ENCODE measurements around the gene SPA17.

SPA17 gene

DNA sequence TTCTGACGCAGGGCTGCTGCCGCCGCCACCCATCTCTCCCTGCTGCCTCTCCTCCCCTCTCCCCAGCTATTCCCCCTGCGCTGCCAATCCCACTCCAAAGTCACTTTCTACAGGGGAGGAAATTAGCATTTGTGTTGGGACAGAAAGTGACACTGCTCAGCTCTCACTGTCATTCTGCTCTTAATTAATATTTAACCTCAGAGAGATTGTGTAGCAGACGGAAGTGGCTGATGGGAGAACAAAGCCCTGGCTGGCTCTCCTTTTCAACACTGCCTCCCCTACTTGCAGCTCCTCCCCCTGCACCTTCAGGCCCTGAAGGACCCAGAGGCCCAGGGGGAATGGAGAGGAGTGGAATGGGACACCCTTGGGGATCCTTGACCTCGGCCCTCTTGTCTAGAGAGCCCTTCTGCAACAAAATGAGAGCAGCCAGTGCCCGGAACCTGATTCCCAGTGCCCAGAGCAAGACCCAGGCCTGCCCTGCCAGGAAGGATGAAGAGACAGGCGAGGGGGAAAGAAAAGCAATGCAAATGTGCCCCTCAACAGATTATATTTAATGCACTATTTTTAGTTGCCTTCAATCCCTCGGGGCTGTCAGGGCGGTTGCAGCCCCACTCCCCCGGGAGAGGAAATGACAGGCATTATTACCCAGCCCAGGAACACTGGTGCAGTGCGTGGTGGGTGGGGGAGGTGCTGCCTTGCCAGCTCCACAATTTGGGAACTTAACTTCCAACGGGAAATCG, 51.4 kb downstream of the SPA17 start:
- no peak for DNase-seq (ENCODE audit: low spot score)

DNA sequence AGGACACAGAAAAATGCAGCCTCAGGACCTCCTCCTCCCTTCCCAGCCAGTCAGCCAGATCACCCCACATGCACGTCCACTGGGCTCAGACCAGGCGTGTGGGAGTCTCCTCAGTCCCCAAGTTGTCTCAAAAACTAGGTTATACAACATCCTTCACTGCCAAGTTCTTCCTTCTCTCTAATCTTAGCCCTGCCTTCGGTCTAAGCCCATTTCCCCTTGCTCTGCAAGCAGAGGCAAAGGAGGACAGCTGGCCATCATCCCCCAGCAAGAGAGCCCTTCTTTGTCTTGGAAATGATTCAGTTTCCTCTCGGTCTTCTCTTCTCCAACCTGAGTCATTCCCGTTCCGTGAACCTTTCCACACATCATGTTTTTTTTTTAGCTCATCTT, 52.0 kb downstream of the SPA17 start:
- DNase-seq (ENCODE audit: low spot score) = peak; percentile 34

DNA sequence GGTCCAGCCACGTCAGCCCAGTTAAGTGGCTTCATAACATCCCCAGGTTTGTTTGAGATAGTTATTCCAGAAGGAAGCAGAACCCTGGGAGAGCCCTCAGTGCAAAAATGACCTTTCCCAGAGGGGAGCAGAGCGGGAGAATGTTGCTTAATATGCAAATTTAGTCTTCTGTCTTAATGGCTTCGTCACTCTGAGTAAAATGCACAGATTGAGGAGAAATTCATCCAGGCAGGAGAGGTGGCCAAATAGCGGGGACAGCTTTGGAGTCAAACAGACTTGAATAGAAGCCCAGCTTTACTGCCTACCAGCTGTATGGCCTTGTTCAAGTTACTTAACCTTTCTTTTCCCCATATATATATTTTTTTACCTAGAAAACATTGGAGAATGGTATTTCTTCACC, 53.8 kb downstream of the SPA17 start:
- DNase-seq (ENCODE audit: low spot score) = no peak

DNA sequence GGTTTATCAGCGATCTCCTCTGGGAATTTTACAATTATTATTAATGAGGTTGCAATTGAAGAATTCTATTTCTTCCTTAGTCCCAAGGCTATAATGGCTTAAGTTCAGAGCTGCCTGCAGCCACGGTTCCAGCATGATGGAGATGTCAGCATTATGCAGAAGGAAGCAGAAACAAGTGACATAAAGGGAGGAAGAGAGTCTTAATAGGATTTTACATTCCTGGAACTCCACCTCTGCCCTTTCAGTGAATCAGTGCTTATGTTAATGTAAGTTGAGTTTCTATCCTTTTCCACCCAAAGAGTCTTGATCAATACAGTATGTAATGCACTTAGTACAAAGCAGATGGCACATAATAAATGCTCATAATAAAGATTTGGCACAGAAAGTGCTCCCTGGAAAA, 54.4 kb downstream of the SPA17 start:
- DNase-seq (ENCODE audit: low spot score) = no peak

DNA sequence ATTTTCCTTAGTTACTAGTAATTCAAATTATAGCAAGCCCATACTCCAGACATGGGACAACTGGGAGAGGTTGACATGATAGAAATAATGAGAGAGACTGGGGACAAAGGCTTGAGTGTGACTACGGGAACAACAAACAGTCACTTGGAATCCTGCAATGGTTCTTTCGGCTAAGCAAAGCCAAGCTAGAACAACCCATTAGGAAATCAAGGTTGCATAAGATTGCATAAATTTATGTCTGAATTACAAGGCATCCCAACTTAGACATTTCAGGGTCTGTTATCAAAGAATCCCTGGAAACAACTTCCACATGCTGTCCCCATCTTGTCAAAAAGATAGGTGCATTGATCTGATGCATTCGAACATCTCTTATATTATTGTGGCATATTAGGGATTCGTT, 55.9 kb downstream of the SPA17 start:
- DNase-seq (ENCODE audit: low spot score) = no peak

DNA sequence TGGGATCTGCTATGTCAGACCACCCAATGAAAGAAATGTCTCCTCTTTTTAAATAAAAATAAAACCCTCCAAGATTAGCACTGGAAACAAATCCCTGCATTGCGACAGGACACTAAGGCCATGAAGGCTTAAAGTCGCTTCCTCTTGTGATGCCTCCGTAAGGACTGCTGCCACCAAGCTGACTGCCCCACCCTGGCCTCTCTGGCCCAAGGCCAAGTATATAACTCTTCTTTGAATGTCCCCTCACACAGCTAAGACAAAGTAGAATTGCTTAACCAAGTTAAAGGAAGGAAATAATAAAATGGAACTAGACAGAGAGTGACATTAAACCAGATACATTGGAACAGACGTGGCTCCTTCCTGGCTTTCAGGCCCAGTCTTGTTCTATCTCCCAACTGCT, 58.5 kb downstream of the SPA17 start:
- DNase-seq (ENCODE audit: low spot score) = no peak

DNA sequence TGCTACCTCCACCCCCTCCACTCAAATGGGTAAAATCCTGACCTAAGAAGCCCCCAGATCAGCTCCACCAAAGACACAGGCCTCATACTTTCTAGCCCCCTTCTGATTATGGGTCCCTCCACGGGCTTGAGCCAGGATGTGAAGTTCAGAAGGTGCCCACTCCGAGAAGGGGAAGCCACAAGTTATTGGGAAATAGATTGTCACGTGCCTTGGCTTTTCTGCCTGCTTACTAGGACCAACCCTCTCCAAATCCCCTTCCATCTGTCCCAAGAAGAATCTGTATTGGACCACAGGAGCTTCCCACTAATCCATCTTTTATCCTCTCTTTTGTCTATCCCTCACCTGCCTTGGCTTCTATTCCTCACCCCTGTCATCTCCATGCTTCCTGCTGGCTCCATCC, 63.0 kb downstream of the SPA17 start:
- DNase-seq (ENCODE audit: low spot score) = no peak

DNA sequence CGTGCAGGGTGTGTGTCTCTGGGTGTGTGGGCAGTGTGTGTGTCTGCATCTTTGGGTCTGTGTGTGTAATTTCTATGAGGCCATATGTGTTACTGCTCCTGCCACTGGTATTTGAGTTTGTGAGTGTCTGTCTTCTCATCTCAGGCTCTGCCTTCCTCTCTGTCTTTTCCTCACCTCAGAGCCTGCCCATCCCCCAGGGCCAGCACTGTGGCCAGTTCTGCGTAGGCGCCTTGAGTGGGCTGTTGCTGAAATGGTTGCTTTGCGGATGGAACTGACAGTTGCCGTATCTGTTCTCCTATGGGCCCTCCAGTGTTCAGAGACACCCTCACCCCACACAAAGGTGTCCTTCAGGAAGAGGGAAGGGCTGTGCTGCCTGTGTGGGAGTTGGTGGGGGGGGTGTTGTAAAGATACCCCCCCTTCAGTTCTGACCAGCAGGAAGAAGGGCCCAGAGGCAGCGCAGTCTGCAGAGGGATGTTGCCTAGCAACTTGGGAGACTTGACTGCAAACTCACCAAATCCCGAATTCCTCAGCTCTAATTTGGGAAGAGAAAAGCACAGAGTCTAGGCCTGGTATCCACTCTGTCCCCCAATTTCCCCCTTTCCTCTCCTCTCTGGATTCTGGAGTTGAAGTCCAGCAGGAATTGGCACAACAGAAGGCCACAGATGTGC, 64.1 kb downstream of the SPA17 start:
- DNase-seq (ENCODE audit: low spot score) = no peak

DNA sequence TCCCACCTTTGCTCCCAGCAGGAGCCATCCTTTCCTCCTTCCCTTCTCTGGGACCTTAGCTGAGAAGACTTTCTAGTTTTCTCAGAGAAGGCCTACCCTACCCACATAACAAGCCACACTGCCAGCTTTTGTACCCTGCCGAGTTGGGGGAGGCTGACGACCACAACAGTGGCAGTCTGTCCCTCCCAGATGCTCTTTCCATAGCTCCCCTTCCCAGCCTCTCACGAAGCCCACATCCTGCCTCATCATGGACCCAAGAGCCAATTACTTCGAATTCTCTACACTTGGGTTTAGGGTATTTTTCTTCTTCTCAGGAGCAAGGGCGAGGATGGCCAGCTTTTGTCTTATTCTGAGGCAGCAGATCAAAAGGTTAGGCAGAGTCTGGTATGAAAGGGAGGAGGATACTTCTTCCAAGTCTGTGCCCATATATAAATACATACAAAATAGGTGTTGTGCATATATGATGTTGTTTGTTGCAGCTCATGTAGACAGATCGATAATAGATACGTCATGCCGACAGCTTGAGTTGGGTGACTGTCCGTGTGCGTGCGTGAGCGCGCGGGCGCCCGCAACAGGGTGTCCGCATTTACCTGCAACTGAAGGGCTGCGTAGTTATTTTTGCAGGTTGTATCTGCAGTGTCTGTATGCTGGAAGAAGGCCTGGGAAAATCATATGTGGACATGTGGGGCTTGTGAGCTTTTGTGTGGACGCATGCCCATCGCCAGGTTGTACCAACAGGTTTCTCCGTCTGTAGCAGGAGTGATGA, 65.2 kb downstream of the SPA17 start:
- no peak for DNase-seq (ENCODE audit: low spot score)

DNA sequence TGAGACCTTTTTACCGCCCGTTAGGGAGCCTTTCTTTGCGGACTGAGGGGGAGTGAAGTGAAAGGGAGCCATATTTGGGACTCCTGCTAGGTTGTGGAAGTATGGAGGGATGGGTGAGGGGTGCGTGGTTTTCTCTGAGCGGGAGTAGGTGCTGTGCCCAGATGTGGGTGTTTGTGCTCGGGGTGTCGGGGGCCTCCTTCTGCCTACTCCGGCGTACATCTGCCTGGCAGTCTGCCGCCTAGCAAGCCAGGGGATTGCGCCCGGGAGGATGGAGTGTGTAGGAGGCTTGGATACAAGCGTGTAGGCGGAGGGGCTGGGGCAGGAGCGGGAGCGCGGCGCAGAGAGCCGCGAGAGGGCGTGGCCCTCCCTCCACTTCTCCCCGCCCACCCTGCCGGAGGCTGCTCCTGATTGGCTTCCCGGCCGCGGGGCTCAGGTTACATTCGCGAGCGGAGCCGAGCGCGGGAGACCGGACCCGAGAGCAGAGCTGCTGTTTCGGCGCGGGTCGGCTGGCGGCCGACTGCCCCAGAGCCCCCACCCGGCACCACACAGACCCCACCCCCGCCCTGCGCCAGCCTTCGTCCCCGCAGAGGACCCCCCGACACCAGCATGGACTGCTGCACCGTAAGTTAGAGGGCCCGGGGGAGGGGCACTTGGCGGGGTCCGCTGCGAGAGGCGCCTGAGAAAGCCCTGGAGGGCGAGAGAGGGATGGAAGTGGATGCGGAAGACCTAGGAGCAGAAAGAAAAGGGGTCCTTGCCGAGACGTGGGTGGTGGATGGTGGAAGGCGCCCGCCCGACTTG, 66.0 kb downstream of the SPA17 start, which contains the start of gene NRGN:
NRGN (plus strand) TSS at position 464 of the 798 bp plus-strand sequence; CDS start at position 607, 143 bp downstream.
- peak; percentile 97 for DNase-seq (ENCODE audit: low spot score)

DNA sequence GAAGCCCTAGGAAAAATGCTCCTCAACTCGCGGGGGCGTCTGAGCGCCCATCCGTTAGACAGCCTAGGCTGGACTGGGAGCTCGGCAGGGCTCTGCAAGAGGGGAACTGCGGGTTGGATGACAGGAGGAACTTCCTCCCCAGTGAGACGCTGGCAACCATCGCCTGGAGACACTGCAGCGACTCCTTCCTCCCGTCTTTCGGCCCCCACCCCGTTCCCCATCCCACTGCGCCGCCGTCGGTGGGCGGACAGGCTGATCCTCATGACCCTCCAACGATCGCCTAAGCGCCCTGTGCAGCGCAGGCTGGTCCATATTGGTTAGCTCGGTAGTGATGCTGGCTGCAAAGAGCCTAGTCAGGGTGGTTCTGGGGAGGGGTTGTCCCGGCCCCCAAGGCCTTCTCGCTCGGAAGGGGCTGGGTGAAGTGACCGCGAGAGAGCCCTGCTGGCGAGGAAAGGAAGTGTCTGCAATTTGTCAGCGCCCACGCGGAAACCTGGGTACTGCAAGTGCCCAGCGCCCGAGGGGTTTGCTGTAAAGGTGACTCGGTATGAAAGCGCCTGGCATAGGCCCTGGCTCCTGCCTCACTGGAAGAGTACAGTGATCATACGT, 66.7 kb downstream of the SPA17 start:
- DNase-seq (ENCODE audit: low spot score) = no peak

DNA sequence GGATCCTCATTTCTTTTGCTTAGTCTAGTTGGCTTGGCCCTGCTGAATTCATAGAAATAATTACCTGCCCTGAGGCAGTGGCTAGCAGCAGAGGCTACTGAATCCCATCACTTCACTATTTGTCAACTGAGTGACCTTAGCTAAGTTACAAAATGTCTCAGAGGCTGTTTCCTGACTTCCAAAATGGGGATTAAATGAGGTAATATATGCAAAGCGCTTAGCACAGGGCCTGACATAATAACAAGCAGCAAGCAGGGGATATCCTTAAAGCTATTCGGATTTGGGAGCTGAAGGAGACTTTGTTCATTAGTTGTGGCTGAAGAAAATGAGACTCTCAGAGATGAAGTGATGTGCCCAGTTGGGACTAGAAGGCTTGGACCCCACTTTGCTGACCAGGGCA, 68.9 kb downstream of the SPA17 start:
- no peak for DNase-seq (ENCODE audit: low spot score)

DNA sequence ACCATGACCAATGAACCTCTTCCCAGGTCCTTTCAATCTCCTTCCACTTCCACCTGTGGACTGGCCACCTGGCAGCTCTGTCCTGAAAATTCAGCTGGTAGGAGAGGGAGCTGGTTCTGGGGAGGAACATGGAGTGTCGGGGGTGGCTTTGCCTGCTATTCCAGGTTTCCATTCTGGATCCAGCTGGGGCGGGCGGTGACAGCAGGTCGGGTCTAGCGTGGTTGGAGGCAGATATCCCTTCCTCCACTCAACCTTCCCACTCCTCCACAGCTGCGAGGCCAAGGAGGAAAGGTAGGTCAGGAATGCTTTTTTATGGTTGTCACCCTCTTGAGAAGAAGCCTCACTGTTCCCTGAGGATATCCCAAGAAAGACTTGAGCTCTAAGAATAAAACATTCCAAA, 69.3 kb downstream of the SPA17 start:
- no peak for DNase-seq (ENCODE audit: low spot score)

DNA sequence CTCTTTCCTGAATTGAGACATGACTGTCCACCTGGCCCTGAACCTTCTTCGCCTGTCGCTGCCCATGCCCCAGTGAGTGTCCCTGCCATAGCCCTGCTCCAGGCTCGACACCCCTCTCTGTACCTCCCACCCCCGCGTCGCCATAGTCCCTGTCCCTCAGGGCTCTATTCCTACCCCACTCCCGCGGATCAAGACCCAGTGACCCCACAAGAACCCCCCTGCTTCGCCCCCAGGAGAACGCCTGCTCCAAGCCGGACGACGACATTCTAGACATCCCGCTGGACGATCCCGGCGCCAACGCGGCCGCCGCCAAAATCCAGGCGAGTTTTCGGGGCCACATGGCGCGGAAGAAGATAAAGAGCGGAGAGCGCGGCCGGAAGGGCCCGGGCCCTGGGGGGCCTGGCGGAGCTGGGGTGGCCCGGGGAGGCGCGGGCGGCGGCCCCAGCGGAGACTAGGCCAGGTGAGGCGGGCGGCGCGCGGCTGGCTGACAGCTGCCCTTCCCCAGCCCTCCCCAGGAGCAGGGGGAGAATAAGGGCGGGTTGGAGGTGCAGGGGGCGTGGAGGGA, 71.6 kb downstream of the SPA17 start:
- no peak for DNase-seq (ENCODE audit: low spot score)

DNA sequence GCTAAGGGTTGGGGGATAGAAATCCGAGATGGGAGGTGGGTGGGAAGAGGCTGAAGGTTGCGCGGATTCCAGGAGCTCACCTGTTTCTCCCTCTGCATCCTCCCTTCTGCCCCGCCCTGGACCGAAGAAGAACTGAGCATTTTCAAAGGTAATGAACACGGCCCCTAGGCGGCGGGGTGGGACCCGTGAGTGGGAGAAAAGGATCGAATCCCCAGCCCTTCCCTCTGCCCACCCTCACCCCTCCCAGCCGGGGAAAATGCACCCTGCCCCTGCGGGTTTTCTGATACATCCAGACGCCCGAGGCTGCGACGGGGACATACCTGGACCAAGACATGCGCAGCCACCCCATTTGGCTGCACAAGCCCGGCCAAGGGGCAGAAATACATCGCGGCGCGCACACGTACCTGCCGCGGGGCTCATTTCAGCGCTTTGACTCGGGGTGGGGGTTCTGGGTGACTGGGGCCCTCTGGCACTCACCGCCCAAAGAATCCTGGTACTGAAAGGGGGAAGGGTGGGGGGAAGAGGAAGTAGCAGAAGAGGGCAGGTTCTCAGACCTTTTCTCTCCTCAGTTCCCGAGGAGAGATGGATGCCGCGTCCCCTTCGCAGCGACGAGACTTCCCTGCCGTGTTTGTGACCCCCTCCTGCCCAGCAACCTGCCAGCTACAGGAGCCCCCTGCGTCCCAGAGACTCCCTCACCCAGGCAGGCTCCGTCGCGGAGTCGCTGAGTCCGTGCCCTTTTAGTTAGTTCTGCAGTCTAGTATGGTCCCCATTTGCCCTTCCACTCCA, 72.3 kb downstream of the SPA17 start:
- no peak for DNase-seq (ENCODE audit: low spot score)

DNA sequence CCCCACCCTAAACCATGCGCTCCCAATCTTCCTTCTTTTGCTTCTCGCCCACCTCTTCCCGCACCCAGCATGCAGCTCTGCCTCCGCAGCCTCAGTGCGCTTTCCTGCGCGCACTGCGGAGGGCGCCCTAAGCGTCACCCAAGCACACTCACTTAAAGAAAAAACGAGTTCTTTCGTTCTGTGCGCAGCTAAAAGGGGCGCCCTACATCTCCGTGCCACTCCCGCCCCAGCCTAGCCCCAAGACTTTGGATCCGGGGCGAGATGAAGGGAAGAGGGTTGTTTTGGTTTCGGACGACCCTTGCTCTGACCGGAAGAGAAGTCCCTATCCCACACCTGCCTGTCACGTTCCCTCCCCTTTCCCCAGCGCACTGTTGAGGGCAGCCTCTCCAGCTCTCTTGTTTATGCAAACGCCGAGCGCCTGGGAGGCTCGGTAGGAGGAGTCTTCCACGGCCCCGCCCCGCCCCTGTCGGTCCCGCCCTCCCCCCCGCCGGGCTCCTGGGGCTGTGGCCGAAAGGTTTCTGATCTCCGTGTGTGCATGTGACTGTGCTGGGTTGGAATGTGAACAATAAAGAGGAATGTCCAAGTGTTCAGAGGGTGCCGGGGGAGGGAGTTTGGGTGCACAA, 73.0 kb downstream of the SPA17 start:
- peak; percentile 90 for DNase-seq (ENCODE audit: low spot score)
